Calu3 (cell line): ENCODE measurements around the gene SIPA1. TPM values are rescaled to one million over a fixed set of nuclear protein-coding genes. Genes with fewer than 3 reads are reported as not detected.

ENCODE experiments used
- BruUV-seq: library from RNA; stranded (reverse); fragments of 400-500 nt; replicated peaks from 2 replicates; lab custom pipeline; 2021; lab: Mats Ljungman, UMichigan
- CTCF ChIA-PET: fragments of 300-600 bp; sonication (Branson Sonifier 250); formaldehyde crosslinking; loops from one replicate; lab custom pipeline; 2022; ENCODE audit warnings: antibody characterized with exemption; lab: Charles Lee
- DNase-seq: peaks from one replicate; pipeline ENCODE4 v3.0.0; 2022
- H3K27ac Mint-ChIP-seq: one replicate; pipeline ENCODE4 v1.8.0; 2022; ENCODE audit warnings: mixed read lengths; ENCODE audit not compliant: unreplicated experiment
- H3K27me3 Mint-ChIP-seq: one replicate; pipeline ENCODE4 v1.8.0; 2022; ENCODE audit warnings: mixed read lengths; ENCODE audit not compliant: unreplicated experiment
- H3K36me3 Mint-ChIP-seq: one replicate; pipeline ENCODE4 v1.8.0; 2022; ENCODE audit warnings: mild to moderate bottlenecking, moderate library complexity, mixed read lengths; ENCODE audit not compliant: insufficient read depth, unreplicated experiment
- H3K4me1 Mint-ChIP-seq: one replicate; pipeline ENCODE4 v1.8.0; 2022; ENCODE audit warnings: mild to moderate bottlenecking, low read depth, mixed read lengths; ENCODE audit not compliant: unreplicated experiment
- H3K4me3 Mint-ChIP-seq: one replicate; pipeline ENCODE4 v1.8.0; 2022; ENCODE audit warnings: mild to moderate bottlenecking, low read depth, moderate library complexity, mixed read lengths; ENCODE audit not compliant: unreplicated experiment
- H3K9me3 Mint-ChIP-seq: one replicate; pipeline ENCODE4 v1.8.0; 2022; ENCODE audit warnings: low read depth, mixed read lengths; ENCODE audit not compliant: unreplicated experiment
- CTCF ChIP-seq: fragments of 200-600 bp; IDR thresholded peaks from one replicate; pipeline ENCODE4 v1.8.0; 2022; ENCODE audit warnings: antibody characterized with exemption; ENCODE audit not compliant: unreplicated experiment
- intact Hi-C: fragments of 100-400 bp; cut with micrococcal nuclease; formaldehyde crosslinking; loops from one replicate; pipeline ENCODE4 v1.10.0; 2022; ENCODE audit not compliant: unreplicated experiment
- total RNA-seq: library from RNA; stranded (reverse); gene quantifications from 2 replicates; pipeline ENCODE4 v1.2.3, GENCODE V29; 2022

SIPA1 gene
- total RNA-seq, 1 experiment from 2014 or later, result 41.3 TPM

GRCh38 chr11:65627202-65627601 lies 10.7 kb upstream of the SIPA1 start:
- Mint-ChIP-seq H3K27me3 (no peaks in the 10 kb centered on the region), H3K9me3 (no peaks in the 10 kb centered on the region), H3K4me3 (no peak overlapping the region), H3K36me3 (peaks cover 43% of the 10 kb centered on the region), H3K27ac (no peak overlapping the region), H3K4me1 (no peaks in the 10 kb centered on the region)
- TF ChIP-seq CTCF, result no peak
- DNase-seq, result no peak
- no TSS peak for BruUV-seq
- intact Hi-C loops, result no loop called here
- CTCF ChIA-PET, result no interaction called here

- Mint-ChIP-seq H3K36me3 (peaks cover 50% of the 10 kb centered on the region), H3K9me3 (no peaks in the 10 kb centered on the region), H3K27me3 (no peaks in the 10 kb centered on the region), H3K4me3 (no peak overlapping the region), H3K4me1 (no peaks in the 10 kb centered on the region), H3K27ac (no peak overlapping the region)
- TF ChIP-seq CTCF, result no peak
- no TSS peak for BruUV-seq
- CTCF ChIA-PET, result interaction anchor here (0.6 kb wide), 1 partner anchor 60 kb away, joined by 4 read pairs; no protein-coding TSS in a partner anchor
- intact Hi-C loops, result no loop called here
- no peak for DNase-seq
Observed at GRCh38 chr11:65629579-65629978, 8.3 kb upstream of the SIPA1 start.

GRCh38 chr11:65630215-65630614 lies 7.7 kb upstream of the SIPA1 start:
- CTCF ChIA-PET, result interaction anchor here (0.6 kb wide), 1 partner anchor 59 kb away, joined by 4 read pairs; no protein-coding TSS in a partner anchor
- BruUV-seq, result no TSS peak
- Mint-ChIP-seq H3K4me3 (no peak overlapping the region), H3K4me1 (no peaks in the 10 kb centered on the region), H3K27me3 (no peaks in the 10 kb centered on the region), H3K27ac (no peak overlapping the region), H3K36me3 (peaks cover 51% of the 10 kb centered on the region), H3K9me3 (no peaks in the 10 kb centered on the region)
- no peak for TF ChIP-seq CTCF
- DNase-seq, result no peak
- intact Hi-C loops, result no loop called here

- H3K9me3 Mint-ChIP-seq, result no peaks in the 10 kb centered on the region
- no TSS peak for BruUV-seq
- DNase-seq, result no peak
- intact Hi-C loops, result no loop called here
- TF ChIP-seq CTCF, result no peak
- H3K27ac Mint-ChIP-seq, result no peak overlapping the region
- peaks cover 66% of the 10 kb centered on the region for H3K36me3 Mint-ChIP-seq
- CTCF ChIA-PET, result no interaction called here
- peaks cover 11% of the 10 kb centered on the region for H3K4me1 Mint-ChIP-seq
- no peaks in the 10 kb centered on the region for H3K27me3 Mint-ChIP-seq
- no peak overlapping the region for H3K4me3 Mint-ChIP-seq
Observed at GRCh38 chr11:65633390-65634108, 4.4 kb upstream of the SIPA1 start.
